PC-9 (cell line): Measurements from ENCODE around the gene USP34. TPM values are rescaled to one million over a fixed set of nuclear protein-coding genes. Genes with fewer than 3 reads are reported as not detected.
A peak's percentile ranks its signal among the peaks of the same experiment; 100 is the strongest.

Experiments used
- BruUV-seq: library from RNA; stranded (reverse); fragments of 400-500 nt; replicated peaks from 2 replicates; lab custom pipeline; 2021; lab: Mats Ljungman, UMichigan
- CTCF ChIA-PET: fragments of 300-600 bp; sonication (Branson Sonifier 250); formaldehyde crosslinking; loops from one replicate; lab custom pipeline; 2022; ENCODE audit warnings: antibody characterized with exemption; lab: Charles Lee
- POLR2A ChIA-PET: fragments of 300-600 bp; sonication (Branson Sonifier 250); formaldehyde crosslinking; loops from one replicate; lab custom pipeline; 2022; ENCODE audit warnings: antibody characterized with exemption; ENCODE audit not compliant: unreplicated experiment; lab: Charles Lee
- DNase-seq, 2 experiments: peaks; one replicate each; pipeline versions ENCODE4 v3.0.0 to v3.0.0-alpha.2; 2015 to 2022; ENCODE audit warnings: mixed read lengths in 1 of 2
- H2AFZ ChIP-seq: fragments of 200-600 bp; sonication (generic); 2 replicates; pipeline ENCODE4 v1.8.1; 2017; ENCODE audit warnings: antibody characterized with exemption
- H3F3A ChIP-seq: fragments of 200-600 bp; sonication (generic); 2 replicates; pipeline ENCODE4 v1.8.1; 2017; ENCODE audit warnings: antibody characterized with exemption, mild to moderate bottlenecking, low read depth; ENCODE audit not compliant: insufficient read depth
- H3K27ac ChIP-seq: fragments of 200-600 bp; sonication (generic); 2 replicates; pipeline ENCODE4 v1.6.1; 2016; ENCODE audit warnings: mixed run types
- H3K27me3 ChIP-seq: fragments of 200-600 bp; sonication (generic); 2 replicates; pipeline ENCODE4 v1.6.1; 2016; ENCODE audit warnings: low read depth, mixed run types; ENCODE audit not compliant: insufficient read depth
- H3K36me3 ChIP-seq: fragments of 200-600 bp; sonication (generic); 2 replicates; pipeline ENCODE4 v1.6.1; 2016; ENCODE audit warnings: low read depth, mixed run types
- H3K4me1 ChIP-seq: fragments of 200-600 bp; sonication (generic); replicated peaks from 2 replicates; pipeline ENCODE4 v1.6.1; 2016; ENCODE audit warnings: mixed run types; ENCODE audit not compliant: insufficient read depth
- H3K4me2 ChIP-seq: fragments of 200-600 bp; sonication (generic); 2 replicates; pipeline ENCODE4 v1.6.1; 2017; ENCODE audit warnings: mixed run types
- H3K4me3 ChIP-seq: fragments of 200-600 bp; sonication (generic); 2 replicates; pipeline ENCODE4 v1.6.1; 2016; ENCODE audit warnings: mixed run types
- H3K79me2 ChIP-seq: fragments of 200-600 bp; sonication (generic); 2 replicates; pipeline ENCODE4 v1.6.1; 2017; ENCODE audit warnings: low read depth, mixed run types
- H3K9me2 ChIP-seq: fragments of 200-600 bp; sonication (generic); 2 replicates; pipeline ENCODE4 v1.8.1; 2017; ENCODE audit warnings: mild to moderate bottlenecking; ENCODE audit not compliant: insufficient read depth
- H3K9me3 ChIP-seq: fragments of 200-600 bp; sonication (generic); 2 replicates; pipeline ENCODE4 v1.8.1; 2016; ENCODE audit warnings: low read depth; ENCODE audit not compliant: insufficient read depth
- H4K20me1 ChIP-seq: fragments of 200-600 bp; sonication (generic); 2 replicates; pipeline ENCODE4 v1.8.1; 2017; ENCODE audit not compliant: insufficient read depth
- CTCF ChIP-seq: fragments of 200-600 bp; sonication (generic); conservative IDR thresholded peaks from 2 replicates; pipeline ENCODE4 v1.6.1; 2017; ENCODE audit warnings: mixed run types, antibody characterized with exemption, mild to moderate bottlenecking, moderate library complexity
- EZH2 ChIP-seq: fragments of 200-600 bp; sonication (generic); IDR thresholded peaks from 2 replicates; pipeline ENCODE4 v1.8.0; 2017; ENCODE audit warnings: antibody characterized with exemption, low read depth
- intact Hi-C: fragments of 100-400 bp; cut with micrococcal nuclease; formaldehyde crosslinking; loops from one replicate; pipeline ENCODE4 v1.10.0; 2022; ENCODE audit not compliant: unreplicated experiment
- total RNA-seq: library from RNA; stranded (reverse); gene quantifications from 2 replicates; pipeline ENCODE4 v1.2.3, GENCODE V29; 2021

The USP34 gene
- total RNA-seq, 1 experiment from 2014 or later, result 120 TPM

GRCh38 chr2:61277756-61278155 lies 193.1 kb downstream of the USP34 start:
- Histone ChIP-seq H3K4me3 (no peak overlapping the region), H3K36me3 (peaks cover 43% of the 10 kb centered on the region), H3K27ac (no peak overlapping the region), H2AFZ (no peak overlapping the region), H3K27me3 (no peaks in the 10 kb centered on the region), H4K20me1 (no peaks in the 10 kb centered on the region; the same call in 1 of the 2 replicates), H3K4me1 (peaks cover 10% of the 10 kb centered on the region; the same call in 1 of the 2 replicates), H3K9me2 (no peaks in the 10 kb centered on the region), H3K79me2 (no peaks in the 10 kb centered on the region), H3F3A (peaks cover 4% of the 10 kb centered on the region; the same call in 1 of the 2 replicates), H3K4me2 (no peak overlapping the region), H3K9me3 (no peaks in the 10 kb centered on the region; the same call in 1 of the 2 replicates)
- ChIA-PET CTCF (no interaction called here), POLR2A (no interaction called here)
- intact Hi-C loops, result no loop called here
- TSS peak; percentile 7 for BruUV-seq
- DNase-seq, result no peak
- TF ChIP-seq CTCF (no peak), EZH2 (no peak)

- Histone ChIP-seq H4K20me1 (no peaks in the 10 kb centered on the region; the same call in none of the 2 replicates), H3K27ac (no peak overlapping the region), H3K9me2 (no peaks in the 10 kb centered on the region), H3K4me2 (no peak overlapping the region), H3F3A (peaks cover 1% of the 10 kb centered on the region; the same call in 1 of the 2 replicates), H2AFZ (no peak overlapping the region), H3K9me3 (no peaks in the 10 kb centered on the region; the same call in 1 of the 2 replicates), H3K79me2 (no peaks in the 10 kb centered on the region), H3K4me3 (no peak overlapping the region), H3K4me1 (peaks cover 10% of the 10 kb centered on the region; the same call in 1 of the 2 replicates), H3K27me3 (no peaks in the 10 kb centered on the region), H3K36me3 (peaks cover 30% of the 10 kb centered on the region)
- ChIA-PET POLR2A (interaction anchor here (0.6 kb wide), 1 partner anchor 10 kb away, joined by 8 read pairs; no protein-coding TSS in a partner anchor), CTCF (no interaction called here)
- TF ChIP-seq EZH2 (no peak), CTCF (no peak)
- no peak for DNase-seq
- intact Hi-C loops, result no loop called here
- no TSS peak for BruUV-seq
These were observed 195.2 kb downstream of the USP34 start for GRCh38 chr2:61275575-61276184.

- no peaks in the 10 kb centered on the region for H3K79me2 ChIP-seq
- no peak overlapping the region for H3K27ac ChIP-seq
- H4K20me1 ChIP-seq, result no peaks in the 10 kb centered on the region; the same call in none of the 2 replicates
- intact Hi-C loops, result no loop called here
- H3K27me3 ChIP-seq, result no peaks in the 10 kb centered on the region
- H3K4me2 ChIP-seq, result no peak overlapping the region
- DNase-seq, result no peak
- ChIA-PET POLR2A (no interaction called here), CTCF (no interaction called here)
- H2AFZ ChIP-seq, result no peak overlapping the region
- H3K9me3 ChIP-seq, result no peaks in the 10 kb centered on the region; the same call in 1 of the 2 replicates
- H3K4me3 ChIP-seq, result no peak overlapping the region
- TF ChIP-seq CTCF (no peak), EZH2 (no peak)
- H3K9me2 ChIP-seq, result no peaks in the 10 kb centered on the region
- no TSS peak for BruUV-seq
- peaks cover 19% of the 10 kb centered on the region; the same call in 1 of the 2 replicates for H3K36me3 ChIP-seq
- H3F3A ChIP-seq, result no peaks in the 10 kb centered on the region; the same call in 1 of the 2 replicates
- peaks cover 10% of the 10 kb centered on the region; the same call in 1 of the 2 replicates for H3K4me1 ChIP-seq
These were observed 198.3 kb downstream of the USP34 start for GRCh38 chr2:61272421-61273070.
